Stimulated activated naive CD8-positive, alpha-beta T cell treated with anti-CD3 and anti-CD28 coated beads, Interleukin-15, Interleukin-2, amounts not matched to agents 100 ng/mL and 50 ng/mL, for 24 hours (primary cell): ENCODE data around the gene ZNF423.

ENCODE experiments used
- H3K27ac Mint-ChIP-seq: one replicate; pipeline ENCODE4 v1.8.0; 2021; ENCODE audit warnings: mild to moderate bottlenecking, mixed read lengths
- H3K27me3 Mint-ChIP-seq: one replicate; pipeline ENCODE4 v1.8.0; 2021; ENCODE audit warnings: mixed read lengths
- H3K36me3 Mint-ChIP-seq: one replicate; pipeline ENCODE4 v1.8.0; 2021; ENCODE audit warnings: low read depth, mixed read lengths
- H3K4me1 Mint-ChIP-seq: one replicate; pipeline ENCODE4 v1.8.0; 2021; ENCODE audit warnings: low read depth, mixed read lengths
- H3K4me3 Mint-ChIP-seq: one replicate; pipeline ENCODE4 v1.8.0; 2021; ENCODE audit warnings: mild to moderate bottlenecking, mixed read lengths
- H3K9me3 Mint-ChIP-seq: one replicate; pipeline ENCODE4 v1.8.0; 2021; ENCODE audit warnings: mixed read lengths

Gene ZNF423

DNA sequence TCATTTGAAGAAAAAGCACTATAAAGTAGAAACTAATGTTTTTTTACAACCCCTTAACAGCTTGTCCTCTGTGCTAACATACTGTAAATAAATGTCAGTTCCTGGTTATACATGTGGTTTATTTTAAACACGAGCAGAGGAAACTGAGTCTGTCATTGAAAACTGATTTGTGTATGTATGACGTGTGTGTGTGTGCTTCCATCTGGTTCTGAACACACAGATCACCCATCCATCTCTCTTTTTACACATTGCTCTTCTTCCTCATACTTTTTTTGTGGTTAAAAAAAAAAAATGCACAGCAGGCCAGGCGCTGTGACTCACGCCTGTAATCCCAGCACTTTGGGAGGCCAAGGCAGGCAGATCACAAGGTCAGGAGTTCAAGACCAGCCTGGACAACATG is 49.5 kb downstream of the ZNF423 start:
- H3K9me3 Mint-ChIP-seq: no peaks in the 10 kb centered on the region
- H3K27ac Mint-ChIP-seq: no peak overlapping the region
- no peak overlapping the region for H3K4me3 Mint-ChIP-seq
- no peaks in the 10 kb centered on the region for H3K36me3 Mint-ChIP-seq
- no peaks in the 10 kb centered on the region for H3K27me3 Mint-ChIP-seq
- no peaks in the 10 kb centered on the region for H3K4me1 Mint-ChIP-seq

DNA sequence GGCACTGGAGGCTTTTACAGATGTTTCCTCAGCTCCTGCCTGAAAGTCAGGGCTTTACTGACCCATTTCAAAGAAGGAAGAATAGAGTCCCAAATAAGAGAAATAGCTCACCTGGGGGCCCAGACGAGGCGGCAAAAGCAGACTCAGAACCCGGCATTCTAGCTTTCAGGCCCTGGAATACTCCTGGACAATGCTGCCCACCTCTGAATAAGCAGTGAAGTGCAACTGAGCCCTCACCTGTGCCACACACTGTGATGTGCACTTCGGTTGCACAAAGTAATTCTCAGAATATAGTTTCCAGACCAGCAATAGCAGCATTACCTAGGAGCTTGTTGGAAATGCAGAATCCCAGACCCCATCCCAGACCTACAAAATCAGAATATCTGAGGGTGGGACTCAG is 54.6 kb downstream of the ZNF423 start:
- Mint-ChIP-seq H3K27me3 (no peaks in the 10 kb centered on the region), H3K36me3 (no peaks in the 10 kb centered on the region), H3K4me1 (no peaks in the 10 kb centered on the region), H3K4me3 (no peak overlapping the region), H3K27ac (no peak overlapping the region), H3K9me3 (no peaks in the 10 kb centered on the region)

DNA sequence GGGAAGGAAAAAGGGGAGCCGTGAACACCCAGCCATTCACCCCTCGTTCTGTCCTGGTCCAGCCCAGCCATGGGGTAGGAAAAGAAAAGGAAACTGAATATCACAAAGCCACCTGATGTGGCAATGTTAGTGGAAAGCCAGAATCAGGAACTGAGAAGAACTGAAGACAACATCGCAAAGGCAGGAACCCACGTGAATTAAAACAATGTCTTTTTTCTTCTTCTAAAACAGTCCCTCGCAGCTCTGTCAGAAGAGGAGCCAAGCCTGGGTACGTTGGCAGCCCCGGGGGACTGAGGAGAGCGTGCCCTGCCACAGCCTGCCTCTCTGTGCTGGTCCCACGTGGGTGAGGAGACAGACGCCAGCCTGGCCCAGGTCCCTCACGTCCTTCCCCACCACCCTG is 55.0 kb downstream of the ZNF423 start:
- no peak overlapping the region for H3K27ac Mint-ChIP-seq
- no peaks in the 10 kb centered on the region for H3K4me1 Mint-ChIP-seq
- H3K27me3 Mint-ChIP-seq: no peaks in the 10 kb centered on the region
- no peaks in the 10 kb centered on the region for H3K36me3 Mint-ChIP-seq
- no peak overlapping the region for H3K4me3 Mint-ChIP-seq
- H3K9me3 Mint-ChIP-seq: no peaks in the 10 kb centered on the region

DNA sequence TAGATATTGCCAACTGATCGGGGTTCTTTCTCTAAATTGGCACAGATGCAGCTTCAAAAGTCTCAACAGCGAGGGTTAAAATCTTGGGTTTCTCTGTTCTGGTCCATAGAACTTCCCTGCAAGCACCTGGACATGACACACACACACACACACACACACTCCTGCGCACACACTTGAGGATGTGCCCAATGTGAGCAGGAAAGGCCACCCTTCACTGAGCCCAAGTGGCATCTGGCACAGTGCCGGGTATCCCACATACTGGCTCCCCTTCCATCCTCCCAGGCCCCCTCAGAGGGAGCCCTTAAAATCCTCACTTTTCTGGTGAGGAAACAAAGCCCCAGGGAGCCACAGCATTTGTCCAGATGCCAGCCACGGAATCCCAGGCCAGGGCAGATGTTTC is 55.5 kb downstream of the ZNF423 start:
- H3K36me3 Mint-ChIP-seq: no peaks in the 10 kb centered on the region
- H3K9me3 Mint-ChIP-seq: no peaks in the 10 kb centered on the region
- no peak overlapping the region for H3K27ac Mint-ChIP-seq
- H3K4me1 Mint-ChIP-seq: no peaks in the 10 kb centered on the region
- H3K4me3 Mint-ChIP-seq: no peak overlapping the region
- H3K27me3 Mint-ChIP-seq: no peaks in the 10 kb centered on the region

DNA sequence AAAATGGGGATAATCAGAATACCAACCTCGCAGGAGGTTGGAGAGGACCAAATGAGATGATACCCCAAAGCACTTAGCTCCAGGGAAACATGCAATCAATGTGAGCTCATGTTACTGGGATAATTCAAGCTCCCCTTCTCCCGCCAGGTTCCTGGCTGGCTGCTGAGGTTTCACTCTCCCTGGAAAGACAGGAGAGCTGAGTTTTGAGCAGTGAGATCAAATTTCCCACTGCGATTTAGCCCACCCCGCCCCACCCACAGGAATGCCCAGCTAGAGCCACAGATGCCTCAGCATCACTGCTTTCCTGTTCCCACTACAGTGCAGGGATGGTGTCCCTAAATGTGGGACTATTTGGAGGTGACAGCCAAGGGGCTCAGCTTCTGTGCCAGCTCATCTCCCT is 56.7 kb downstream of the ZNF423 start:
- Mint-ChIP-seq H3K4me3 (no peak overlapping the region), H3K4me1 (no peaks in the 10 kb centered on the region), H3K9me3 (no peaks in the 10 kb centered on the region), H3K36me3 (no peaks in the 10 kb centered on the region), H3K27ac (no peak overlapping the region), H3K27me3 (peaks cover 3% of the 10 kb centered on the region)

DNA sequence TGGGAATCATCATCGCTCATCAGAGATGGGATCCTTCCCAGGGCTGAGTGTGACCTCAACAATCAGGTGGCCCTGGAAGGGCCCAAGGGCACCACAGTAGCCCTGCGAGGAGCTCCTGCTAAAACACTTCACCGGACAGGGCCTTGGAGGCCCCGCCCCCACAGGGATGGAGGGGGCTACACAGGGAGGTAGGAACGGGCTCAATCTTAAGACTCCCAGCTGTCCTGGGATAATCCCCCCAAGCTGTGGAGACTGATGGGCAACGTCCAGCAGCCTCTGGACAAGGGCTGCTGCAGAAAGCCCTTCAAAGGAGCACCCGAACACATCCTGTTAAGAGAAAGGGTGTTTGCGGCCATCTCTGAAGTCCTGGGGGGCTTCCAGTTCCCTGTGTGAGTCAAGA is 60.4 kb downstream of the ZNF423 start:
- Mint-ChIP-seq H3K4me1 (no peaks in the 10 kb centered on the region), H3K4me3 (no peak overlapping the region), H3K27me3 (peaks cover 3% of the 10 kb centered on the region), H3K36me3 (no peaks in the 10 kb centered on the region), H3K27ac (no peak overlapping the region), H3K9me3 (no peaks in the 10 kb centered on the region)

DNA sequence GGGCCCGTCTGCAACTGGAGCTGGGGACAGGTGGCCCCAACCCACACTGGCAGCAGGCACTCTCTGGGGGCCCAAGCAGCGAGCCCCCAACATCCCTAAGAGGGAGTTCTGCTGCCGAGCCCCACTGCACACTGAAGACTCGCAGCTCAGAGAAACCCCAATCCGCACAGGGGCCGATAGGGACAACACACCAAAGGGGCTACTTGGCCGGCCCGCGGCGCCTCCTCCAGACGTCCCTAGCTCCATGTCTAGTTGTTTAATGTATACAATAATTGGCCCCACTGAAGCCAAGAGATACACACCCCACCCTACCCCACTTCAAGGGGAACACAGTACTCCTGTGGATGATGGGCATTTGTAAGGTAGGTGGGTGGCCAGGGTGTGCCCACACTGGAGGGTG is 62.7 kb downstream of the ZNF423 start:
- Mint-ChIP-seq H3K9me3 (no peaks in the 10 kb centered on the region), H3K4me3 (no peak overlapping the region), H3K27me3 (peaks cover 3% of the 10 kb centered on the region), H3K36me3 (no peaks in the 10 kb centered on the region), H3K27ac (no peak overlapping the region), H3K4me1 (no peaks in the 10 kb centered on the region)

DNA sequence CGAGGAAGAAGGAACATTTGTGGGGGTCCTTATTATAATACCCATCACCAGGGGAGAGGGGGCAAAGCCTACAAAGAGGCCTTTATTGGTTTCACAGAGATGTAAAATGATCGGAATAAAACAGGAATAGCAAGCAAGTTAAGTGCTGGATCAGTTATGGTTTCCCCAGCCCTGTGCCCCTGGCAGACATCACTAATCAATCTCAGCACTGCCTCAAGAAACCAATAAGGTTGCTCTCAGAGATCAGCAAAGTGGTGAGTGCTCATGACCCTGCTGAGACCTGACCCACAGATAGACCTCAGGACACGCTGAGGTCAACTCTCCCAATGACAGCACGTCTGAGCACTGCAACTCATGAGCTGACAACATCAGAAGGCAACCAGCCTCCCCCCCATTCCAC is 66.3 kb downstream of the ZNF423 start:
- Mint-ChIP-seq H3K4me3 (no peak overlapping the region), H3K4me1 (no peaks in the 10 kb centered on the region), H3K27ac (no peak overlapping the region), H3K36me3 (no peaks in the 10 kb centered on the region), H3K27me3 (peaks cover 3% of the 10 kb centered on the region), H3K9me3 (no peaks in the 10 kb centered on the region)

DNA sequence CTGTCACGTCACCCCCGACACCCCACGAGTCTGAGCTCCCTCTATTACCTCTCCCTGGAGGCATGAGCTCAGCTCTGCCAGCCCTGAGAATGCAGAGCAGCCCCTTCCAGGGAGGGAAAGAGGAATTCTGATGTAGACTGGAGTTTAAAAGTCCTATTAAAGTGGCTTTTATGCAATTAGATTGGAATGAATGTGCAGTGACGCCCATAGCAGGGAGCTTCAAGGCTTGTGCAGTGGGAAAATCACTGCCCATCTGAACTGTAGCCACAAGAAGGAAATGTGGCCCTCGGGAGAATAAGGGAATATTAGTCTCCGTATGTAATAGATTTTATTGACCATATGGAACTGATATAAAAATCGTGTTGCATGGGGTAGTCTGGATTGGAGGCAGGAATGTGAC is 66.9 kb downstream of the ZNF423 start:
- H3K9me3 Mint-ChIP-seq: no peaks in the 10 kb centered on the region
- no peaks in the 10 kb centered on the region for H3K4me1 Mint-ChIP-seq
- H3K4me3 Mint-ChIP-seq: no peak overlapping the region
- H3K36me3 Mint-ChIP-seq: no peaks in the 10 kb centered on the region
- no peaks in the 10 kb centered on the region for H3K27me3 Mint-ChIP-seq
- H3K27ac Mint-ChIP-seq: no peak overlapping the region

DNA sequence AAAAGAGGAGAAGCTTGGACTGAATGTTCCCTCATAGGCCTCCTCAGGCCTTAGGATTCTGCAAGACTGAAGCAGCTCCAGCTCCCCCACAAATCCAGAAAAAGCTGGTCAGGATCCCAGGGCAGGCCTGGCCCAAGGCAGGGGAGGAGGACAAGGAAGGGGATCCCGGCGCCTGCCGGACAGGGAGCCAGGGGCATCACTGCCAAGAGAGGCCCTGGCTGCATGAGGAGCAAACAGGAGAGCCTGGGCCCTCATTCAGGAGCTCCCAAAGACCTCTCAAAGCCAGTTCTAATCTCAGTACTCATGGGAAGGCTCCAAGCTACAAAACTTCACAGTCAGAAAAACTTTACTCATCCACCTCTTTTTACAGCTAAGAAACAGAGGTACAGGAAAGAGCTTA is 67.3 kb downstream of the ZNF423 start:
- H3K9me3 Mint-ChIP-seq: no peaks in the 10 kb centered on the region
- no peaks in the 10 kb centered on the region for H3K36me3 Mint-ChIP-seq
- H3K27me3 Mint-ChIP-seq: no peaks in the 10 kb centered on the region
- H3K4me3 Mint-ChIP-seq: no peak overlapping the region
- no peak overlapping the region for H3K27ac Mint-ChIP-seq
- no peaks in the 10 kb centered on the region for H3K4me1 Mint-ChIP-seq

DNA sequence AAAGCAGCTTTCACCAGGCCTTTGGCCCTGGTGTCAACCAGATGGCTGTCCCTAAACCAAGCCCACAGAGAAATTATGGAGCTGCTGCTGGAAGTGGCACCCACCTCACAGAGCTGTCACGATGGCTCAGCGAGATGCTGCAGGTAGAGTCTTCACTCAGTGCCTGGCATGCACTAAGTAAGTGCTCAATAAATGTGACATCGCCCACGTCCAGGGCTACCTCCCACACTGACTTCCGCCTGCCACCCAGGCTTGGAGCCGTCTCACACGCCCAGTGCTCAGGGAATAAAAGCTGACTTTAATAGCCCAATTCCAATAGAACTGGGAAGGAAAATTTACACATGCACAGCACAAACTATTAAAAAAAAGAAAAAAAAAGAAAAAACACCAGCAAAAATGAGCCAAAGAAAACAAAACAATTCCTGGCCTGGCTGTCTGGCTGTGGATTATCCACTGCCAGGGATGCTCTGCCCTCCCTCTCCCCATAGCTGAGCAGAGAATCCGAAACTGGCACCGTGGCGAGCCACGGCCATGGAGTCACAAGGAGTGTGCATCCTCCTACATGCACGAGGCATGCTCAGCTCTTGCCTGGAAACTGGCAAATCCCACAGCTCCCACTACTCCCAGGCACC is 68.9 kb downstream of the ZNF423 start:
- no peaks in the 10 kb centered on the region for H3K9me3 Mint-ChIP-seq
- H3K27ac Mint-ChIP-seq: no peak overlapping the region

DNA sequence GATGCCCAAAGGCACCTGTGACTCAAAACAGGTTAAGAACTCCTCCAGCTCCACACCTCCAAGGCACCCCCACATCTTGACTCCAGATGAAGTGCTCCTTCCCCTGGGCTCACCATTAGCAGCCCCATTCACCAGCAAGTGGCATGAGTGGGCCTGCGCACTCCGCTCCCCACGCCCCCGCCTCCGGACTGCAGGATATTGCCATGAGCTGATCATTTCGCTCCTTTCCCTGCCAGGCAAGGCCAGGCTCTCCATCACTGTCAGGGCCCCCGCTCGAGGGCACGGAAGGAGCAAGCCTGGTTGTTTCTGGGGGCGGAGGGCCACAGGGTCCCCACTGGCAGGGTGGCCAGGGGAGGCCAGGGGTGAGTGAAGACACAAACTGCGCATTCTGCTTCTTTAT is 69.9 kb downstream of the ZNF423 start:
- H3K9me3 Mint-ChIP-seq: no peaks in the 10 kb centered on the region
- no peaks in the 10 kb centered on the region for H3K4me1 Mint-ChIP-seq
- no peak overlapping the region for H3K4me3 Mint-ChIP-seq
- no peaks in the 10 kb centered on the region for H3K27me3 Mint-ChIP-seq
- H3K36me3 Mint-ChIP-seq: no peaks in the 10 kb centered on the region
- no peak overlapping the region for H3K27ac Mint-ChIP-seq

More for the DNA sequence above, 68.9 kb downstream of the ZNF423 start:
- no peak overlapping the region for H3K4me3 Mint-ChIP-seq
- no peaks in the 10 kb centered on the region for H3K4me1 Mint-ChIP-seq
- no peaks in the 10 kb centered on the region for H3K36me3 Mint-ChIP-seq
- H3K27me3 Mint-ChIP-seq: no peaks in the 10 kb centered on the region

DNA sequence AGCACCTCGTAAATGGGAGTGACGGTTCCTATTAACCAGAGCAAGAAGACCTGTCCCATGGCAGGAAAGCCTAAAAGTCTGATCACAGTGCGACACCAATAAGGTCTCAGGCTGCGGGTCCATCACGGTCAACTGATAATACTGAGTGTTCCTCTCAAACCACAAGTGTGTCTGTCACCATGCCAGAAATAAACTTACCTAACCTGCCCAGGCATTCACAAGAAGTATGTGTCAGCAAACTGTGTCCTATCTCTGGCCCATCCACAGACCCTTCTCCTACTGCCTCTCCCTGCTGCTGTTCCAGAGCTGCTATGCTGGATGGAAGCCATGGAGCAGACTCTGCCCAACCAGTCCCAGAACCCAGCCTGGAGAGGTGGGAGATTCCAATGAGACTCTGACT is 73.5 kb downstream of the ZNF423 start:
- Mint-ChIP-seq H3K9me3 (no peaks in the 10 kb centered on the region), H3K4me3 (no peak overlapping the region), H3K36me3 (no peaks in the 10 kb centered on the region), H3K27me3 (peaks cover 4% of the 10 kb centered on the region), H3K27ac (no peak overlapping the region), H3K4me1 (no peaks in the 10 kb centered on the region)

DNA sequence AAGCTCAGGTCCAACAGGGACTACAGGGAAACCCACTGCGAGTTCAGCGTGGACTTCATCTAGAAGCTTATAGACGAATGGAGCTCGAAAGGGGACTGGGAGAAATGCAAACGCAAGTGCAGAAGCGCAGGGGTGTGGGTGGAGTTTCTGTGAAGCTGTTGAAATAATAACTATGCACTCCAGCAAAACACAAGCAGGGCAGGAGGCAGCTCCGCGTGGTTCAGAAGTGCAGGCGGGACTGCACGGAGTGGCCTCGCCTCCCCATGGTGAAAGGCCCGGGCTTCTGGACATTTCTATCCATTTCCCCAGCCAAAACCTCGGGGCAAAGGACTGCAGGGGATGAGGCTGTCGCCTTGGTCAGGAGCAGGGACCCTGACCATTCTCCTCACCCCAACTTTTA is 74.5 kb downstream of the ZNF423 start:
- H3K36me3 Mint-ChIP-seq: no peaks in the 10 kb centered on the region
- no peaks in the 10 kb centered on the region for H3K9me3 Mint-ChIP-seq
- peaks cover 4% of the 10 kb centered on the region for H3K27me3 Mint-ChIP-seq
- H3K27ac Mint-ChIP-seq: no peak overlapping the region
- no peak overlapping the region for H3K4me3 Mint-ChIP-seq
- H3K4me1 Mint-ChIP-seq: no peaks in the 10 kb centered on the region

DNA sequence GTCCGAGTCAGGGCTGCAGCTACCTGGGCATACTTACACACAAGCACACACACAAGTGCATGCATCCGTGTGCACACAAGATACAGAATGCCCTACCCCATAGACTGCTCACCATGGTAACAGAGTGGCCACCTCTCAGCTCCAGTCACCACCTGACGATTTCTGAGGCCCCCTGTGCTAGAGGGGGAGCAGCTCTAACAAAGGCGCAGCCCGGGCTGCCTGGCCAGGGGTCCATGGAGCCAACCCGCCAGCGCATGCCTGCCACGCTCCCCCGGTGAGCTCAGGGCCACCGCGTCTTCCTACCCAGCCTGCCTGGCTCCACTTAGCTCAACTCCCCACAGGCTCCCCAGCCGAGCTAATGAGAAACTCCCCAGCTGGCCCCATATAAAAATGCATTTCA is 75.5 kb downstream of the ZNF423 start:
- H3K36me3 Mint-ChIP-seq: no peaks in the 10 kb centered on the region
- no peak overlapping the region for H3K27ac Mint-ChIP-seq
- H3K4me1 Mint-ChIP-seq: no peaks in the 10 kb centered on the region
- H3K4me3 Mint-ChIP-seq: no peak overlapping the region
- H3K9me3 Mint-ChIP-seq: no peaks in the 10 kb centered on the region
- H3K27me3 Mint-ChIP-seq: peaks cover 4% of the 10 kb centered on the region

DNA sequence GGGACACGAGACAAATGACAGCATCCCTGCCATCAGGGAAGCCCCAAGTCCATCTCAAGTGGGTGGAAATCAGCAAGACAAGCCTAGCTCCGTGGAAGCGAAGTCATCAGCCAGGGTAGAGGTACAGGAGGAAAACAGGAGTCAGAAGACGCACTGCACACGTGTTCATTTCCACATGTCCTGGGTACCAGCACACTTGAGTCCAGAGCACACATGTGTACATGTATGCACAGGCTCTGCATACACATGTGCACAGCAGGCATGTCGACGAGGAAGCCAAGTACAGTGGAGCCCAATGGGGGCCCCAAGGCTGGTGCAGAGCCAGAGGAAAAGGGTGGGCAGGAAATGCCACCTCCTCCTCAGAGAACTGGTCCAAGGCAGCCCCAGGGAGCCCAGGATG is 75.9 kb downstream of the ZNF423 start:
- no peaks in the 10 kb centered on the region for H3K4me1 Mint-ChIP-seq
- no peak overlapping the region for H3K4me3 Mint-ChIP-seq
- H3K27me3 Mint-ChIP-seq: peaks cover 4% of the 10 kb centered on the region
- no peaks in the 10 kb centered on the region for H3K36me3 Mint-ChIP-seq
- no peaks in the 10 kb centered on the region for H3K9me3 Mint-ChIP-seq
- H3K27ac Mint-ChIP-seq: no peak overlapping the region
